Large intestine (tissue), 3 donors: ENCODE data around the gene NPC1L1. TPM values are rescaled to one million over a fixed set of nuclear protein-coding genes. Genes with fewer than 3 reads are reported as not detected.

Experiments
- DNase-seq, 2 donors: peaks; one replicate each; pipeline versions ENCODE4 v3.0.0 to v3.0.0-alpha.2; 2013
- H3K27ac ChIP-seq: one replicate; pipeline ENCODE4 v1.5.1; 2013; ENCODE audit warnings: low read length
- H3K27me3 ChIP-seq: 2 replicates; pipeline ENCODE4 v1.6.1; 2013; ENCODE audit warnings: low read length; ENCODE audit not compliant: control insufficient read depth, insufficient read depth
- H3K36me3 ChIP-seq: 2 replicates; pipeline ENCODE4 v1.6.1; 2013; ENCODE audit warnings: low read length; ENCODE audit not compliant: control insufficient read depth, insufficient read depth
- H3K4me1 ChIP-seq: one replicate; pipeline ENCODE4 v1.6.1; 2013; ENCODE audit warnings: low read length; ENCODE audit not compliant: control insufficient read depth, insufficient read depth
- H3K4me3 ChIP-seq: one replicate; pipeline ENCODE4 v1.5.1; 2013; ENCODE audit warnings: low read length
- H3K9me3 ChIP-seq: one replicate; pipeline ENCODE4 v1.6.1; 2013; ENCODE audit warnings: mild to moderate bottlenecking, low read depth, low read length, moderate library complexity; ENCODE audit not compliant: control insufficient read depth
- WGBS: methylation state at CpG from one replicate; pipeline ENCODE4 v1.1.5; 2013; ENCODE audit warnings: low lambda C conversion rate; ENCODE audit not compliant: insufficient coverage; 5-methylcytosine and 5-hydroxymethylcytosine counted together
- polyA plus RNA-seq: library from polyadenylated mRNA; unstranded; fragments of 120-200 nt; gene quantifications from one replicate; pipeline ENCODE4 v1.2.1, GENCODE V29; 2013

The NPC1L1 gene
- polyA plus RNA-seq, 1 donor, result 63.9 TPM

GRCh38 chr7:44471850-44472249, 69.3 kb downstream of the NPC1L1 start:
- peaks cover 27% of the 10 kb centered on the region for H3K4me1 ChIP-seq
- H3K27me3 ChIP-seq, result no peaks in the 10 kb centered on the region
- H3K9me3 ChIP-seq, result no peaks in the 10 kb centered on the region
- peaks cover 40% of the 10 kb centered on the region for H3K36me3 ChIP-seq
- H3K27ac ChIP-seq, result no peak overlapping the region
- no CpG with 5 or more reads among the region's 3 CpGs for WGBS
- DNase-seq, result no peak
- no peak overlapping the region for H3K4me3 ChIP-seq

- DNase-seq, result no peak
- Histone ChIP-seq H3K27me3 (no peaks in the 10 kb centered on the region), H3K9me3 (no peaks in the 10 kb centered on the region), H3K27ac (no peak overlapping the region), H3K36me3 (peaks cover 40% of the 10 kb centered on the region), H3K4me1 (peaks cover 24% of the 10 kb centered on the region), H3K4me3 (no peak overlapping the region)
- WGBS, result no CpG with 5 or more reads among the region's 1 CpG
These were observed 69.7 kb downstream of the NPC1L1 start for GRCh38 chr7:44471436-44471835.

GRCh38 chr7:44470628-44471245, 70.4 kb downstream of the NPC1L1 start:
- peak overlapping the region; percentile 84 for H3K27ac ChIP-seq
- 67% methylated on average over 1 of the region's 5 CpGs for WGBS

GRCh38 chr7:44470135-44470479, 71.0 kb downstream of the NPC1L1 start:
- no CpG with 5 or more reads among the region's 2 CpGs for WGBS
- Histone ChIP-seq H3K27ac (peak overlapping the region; percentile 84), H3K4me3 (no peak overlapping the region), H3K27me3 (no peaks in the 10 kb centered on the region), H3K9me3 (no peaks in the 10 kb centered on the region), H3K36me3 (peaks cover 42% of the 10 kb centered on the region), H3K4me1 (peaks cover 24% of the 10 kb centered on the region)
- DNase-seq, result no peak

More at GRCh38 chr7:44470628-44471245, 70.4 kb downstream of the NPC1L1 start:
- Histone ChIP-seq H3K36me3 (peaks cover 40% of the 10 kb centered on the region), H3K4me3 (no peak overlapping the region), H3K27me3 (no peaks in the 10 kb centered on the region), H3K4me1 (peaks cover 24% of the 10 kb centered on the region), H3K9me3 (no peaks in the 10 kb centered on the region)
- DNase-seq, result peak in 1 of 2 donors; percentile 49

- DNase-seq, result no peak
- no peak overlapping the region for H3K4me3 ChIP-seq
- H3K27me3 ChIP-seq, result no peaks in the 10 kb centered on the region
- H3K36me3 ChIP-seq, result peaks cover 46% of the 10 kb centered on the region
- no peaks in the 10 kb centered on the region for H3K9me3 ChIP-seq
- peak overlapping the region; percentile 84 for H3K27ac ChIP-seq
- peaks cover 24% of the 10 kb centered on the region for H3K4me1 ChIP-seq
- WGBS, result 13% methylated on average over 1 of the region's 4 CpGs
These were observed 71.5 kb downstream of the NPC1L1 start for GRCh38 chr7:44469461-44470134.

GRCh38 chr7:44467217-44467548, 73.9 kb downstream of the NPC1L1 start:
- Histone ChIP-seq H3K4me1 (peaks cover 24% of the 10 kb centered on the region), H3K27me3 (no peaks in the 10 kb centered on the region), H3K27ac (no peak overlapping the region), H3K9me3 (no peaks in the 10 kb centered on the region), H3K36me3 (peaks cover 45% of the 10 kb centered on the region), H3K4me3 (no peak overlapping the region)
- DNase-seq, result no peak
- WGBS, result no CpG with 5 or more reads among the region's 4 CpGs

- Histone ChIP-seq H3K4me3 (no peak overlapping the region), H3K9me3 (no peaks in the 10 kb centered on the region), H3K27me3 (no peaks in the 10 kb centered on the region), H3K4me1 (peaks cover 21% of the 10 kb centered on the region), H3K36me3 (peaks cover 49% of the 10 kb centered on the region), H3K27ac (no peak overlapping the region)
- DNase-seq, result no peak
- WGBS, result no CpG with 5 or more reads among the region's 4 CpGs
These were observed 74.6 kb downstream of the NPC1L1 start for GRCh38 chr7:44466300-44467216.

GRCh38 chr7:44465490-44465889, 75.6 kb downstream of the NPC1L1 start:
- 80% methylated on average over 1 of the region's 5 CpGs for WGBS
- Histone ChIP-seq H3K4me3 (no peak overlapping the region), H3K4me1 (peaks cover 12% of the 10 kb centered on the region), H3K36me3 (peaks cover 49% of the 10 kb centered on the region), H3K27ac (no peak overlapping the region), H3K27me3 (no peaks in the 10 kb centered on the region), H3K9me3 (no peaks in the 10 kb centered on the region)
- DNase-seq, result no peak

- H3K27ac ChIP-seq, result no peak overlapping the region
- H3K27me3 ChIP-seq, result no peaks in the 10 kb centered on the region
- no peak overlapping the region for H3K4me3 ChIP-seq
- peaks cover 5% of the 10 kb centered on the region for H3K4me1 ChIP-seq
- DNase-seq, result no peak
- H3K36me3 ChIP-seq, result peaks cover 47% of the 10 kb centered on the region
- no peaks in the 10 kb centered on the region for H3K9me3 ChIP-seq
- no CpG with 5 or more reads among the region's 1 CpG for WGBS
These were observed 77.8 kb downstream of the NPC1L1 start for GRCh38 chr7:44463169-44463808.
